K562 (cell line): ENCODE data around the gene KIF3A. TPM values are rescaled to one million over a fixed set of nuclear protein-coding genes. Genes with fewer than 3 reads are reported as not detected.

Source experiments
- BRF2 ChIP-seq: IDR thresholded peaks from 3 replicates; pipeline ENCODE4 v1.6.1; 2011; ENCODE audit warnings: borderline replicate concordance, mild to moderate bottlenecking; ENCODE audit not compliant: insufficient read length, insufficient read depth
- CCNT2 ChIP-seq: IDR thresholded peaks from 2 replicates; pipeline ENCODE4 v1.6.1; 2011; ENCODE audit warnings: borderline replicate concordance, low read depth, mild to moderate bottlenecking, moderate library complexity, mixed read lengths, low read length; ENCODE audit not compliant: insufficient read length; ENCODE audit errors: extremely low read depth
- FOXO4 ChIP-seq: fragments of 450-650 bp; formaldehyde crosslinking; IDR thresholded peaks from 2 replicates; pipeline ENCODE4 v1.4.0; 2020; ENCODE audit warnings: mild to moderate bottlenecking, moderate library complexity
- HNRNPH1 ChIP-seq: fragments of 200-400 bp; formaldehyde crosslinking; optimal IDR thresholded peaks from 2 replicates; pipeline ENCODE3; 2017; ENCODE audit warnings: low read depth, mild to moderate bottlenecking, low read length, moderate library complexity
- HNRNPUL1 ChIP-seq: fragments of 200-400 bp; formaldehyde crosslinking; IDR thresholded peaks from 2 replicates; pipeline ENCODE4 v1.6.1; 2017; ENCODE audit warnings: low read length
- MIER1 ChIP-seq: fragments of 450-650 bp; IDR thresholded peaks from 2 replicates; pipeline ENCODE4 v1.6.1; 2016; ENCODE audit warnings: antibody characterized with exemption, mild to moderate bottlenecking, low read depth
- RBFOX2 ChIP-seq: fragments of 200-400 bp; formaldehyde crosslinking; IDR thresholded peaks from 2 replicates; pipeline ENCODE4 v1.6.1; 2017; ENCODE audit warnings: low read depth, mild to moderate bottlenecking, low read length, moderate library complexity
- SOX6 ChIP-seq: fragments of 450-650 bp; IDR thresholded peaks from 2 replicates; pipeline ENCODE4 v1.6.1; 2014; ENCODE audit warnings: mild to moderate bottlenecking
- TAF15 ChIP-seq: fragments of 200-400 bp; formaldehyde crosslinking; IDR thresholded peaks from 2 replicates; pipeline ENCODE4 v1.6.1; 2017; ENCODE audit warnings: mild to moderate bottlenecking, low read depth, low read length, moderate library complexity
- ZBTB1 ChIP-seq: sonication (generic); formaldehyde crosslinking; IDR thresholded peaks from 2 replicates; pipeline ENCODE4 v1.8.1; 2023; ENCODE audit warnings: missing genetic modification reagents, low read depth, mild to moderate bottlenecking, borderline replicate concordance
- ZBTB7A ChIP-seq: IDR thresholded peaks from 2 replicates; pipeline ENCODE4 v1.6.1; 2011; ENCODE audit warnings: low read depth, mild to moderate bottlenecking, low read length, moderate library complexity, borderline replicate concordance; ENCODE audit not compliant: control insufficient read depth
- ZNF318 ChIP-seq, 2 experiments: fragments of 450-650 bp; IDR thresholded peaks; 2 replicates each; pipeline ENCODE4 v1.6.1; 2016; ENCODE audit warnings: mild to moderate bottlenecking in 2 of 2, borderline replicate concordance in 1 of 2, low read depth in 1 of 2, moderate library complexity in 1 of 2
- polyA plus RNA-seq, 8 experiments: library from polyadenylated mRNA; depleted of rRNA in 4 of 8; stranded (reverse) in 5 of 8; unstranded in 3 of 8; fragments of >200 nt; fragmentation: Nextera tagmentation in 2 of 8; fragmentation: Illumina TruSeq in 1 of 8; extraction: Ambion mirVana in 2 of 8; extraction: Trizol in 1 of 8; gene quantifications; 2 replicates each; pipeline versions ENCODE4 v1.2.1 to v1.2.3, GENCODE V29; 2011 to 2014; ENCODE audit warnings: inconsistent platforms in 1 of 8, missing spikeins in 1 of 8
- total RNA-seq, 7 experiments: library from RNA; depleted of rRNA in 6 of 7; stranded (reverse); fragments of >200 nt in 6 of 7; fragmentation: Illumina TruSeq in 2 of 7; extraction: Trizol in 2 of 7; gene quantifications; 2 replicates each; pipeline versions ENCODE4 v1.2.1 to v1.2.3, GENCODE V29; 2011 to 2021; ENCODE audit warnings: low replicate concordance in 1 of 7
- TF ChIP-seq, protein P1 (sequence below): fragments of 200-800 bp; sonication (Bioruptor generic); IDR thresholded peaks from 2 replicates; pipeline ENCODE4 v1.6.1; 2017; ENCODE audit warnings: missing genetic modification characterization, missing compliant biosample characterization

Gene KIF3A
- total and polyA plus RNA-seq, 9 of the 15 experiments (the other 6 are each of a cell fraction or from before 2014, with no cell fraction given), result 1.5 to 7.8 (median 6.0) TPM

DNA sequence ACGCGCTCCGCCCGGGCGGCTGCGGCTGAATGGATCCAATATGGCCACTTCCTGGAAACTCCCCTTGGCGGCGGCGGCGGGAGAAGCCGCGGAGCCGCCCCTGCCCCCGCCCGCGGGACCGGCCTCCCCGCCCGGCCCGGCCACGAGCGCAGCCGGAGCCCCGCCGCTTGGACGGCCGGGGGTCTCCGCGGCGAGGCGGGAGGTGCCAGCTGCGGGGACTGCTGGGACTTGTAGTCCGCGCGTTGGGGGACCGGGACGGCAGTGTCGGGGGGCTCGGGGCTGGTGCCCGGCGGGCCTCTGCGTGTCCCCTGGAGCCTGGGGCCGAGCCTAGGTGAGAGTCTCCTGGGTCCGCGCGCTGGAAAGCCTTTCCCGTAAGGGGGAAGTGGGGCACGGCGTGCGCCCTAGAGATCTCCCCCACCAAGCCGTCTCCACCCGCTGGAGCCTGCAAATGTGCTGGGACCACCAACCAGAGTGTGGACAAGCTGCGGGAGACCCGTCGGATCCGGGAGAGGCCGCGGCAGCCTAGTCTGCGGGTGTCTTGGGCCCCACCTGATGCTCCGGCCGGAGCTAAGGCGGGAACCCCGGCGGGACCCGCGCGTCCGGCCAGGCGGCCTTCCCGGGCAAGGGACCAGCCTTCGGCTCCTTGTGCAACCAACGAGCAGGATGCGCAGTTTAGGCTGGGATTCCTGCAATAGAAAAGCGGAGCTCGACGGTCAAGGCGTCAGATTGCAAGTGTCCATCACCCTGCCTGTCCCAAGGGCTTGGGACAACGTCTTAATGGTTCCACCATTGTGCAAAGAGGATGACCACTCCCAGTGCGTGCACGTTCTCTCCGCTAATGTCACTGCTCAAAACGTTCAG is 40.1 kb upstream of the KIF3A start, which contains the start of gene SEPTIN8 (continued):
- no peak for TF ChIP-seq HNRNPUL1
- TF ChIP-seq MIER1, result no peak
- TF ChIP-seq ZNF318 (IDR thresholded peaks at IDR 0.05; ENCODE audit: borderline replicate concordance in 1 of 2, low read depth in 1 of 2), result no peak
- TF ChIP-seq BRF2, result no peak
- peak; percentile 11 for TF ChIP-seq CCNT2
- no peak for TF ChIP-seq HNRNPH1
- no peak for TF ChIP-seq FOXO4 (CRISPR knock-in tag)
- peak; percentile 14; the same call in 1 of the 2 replicates for TF ChIP-seq ZBTB1
- TF ChIP-seq, protein P1, sequence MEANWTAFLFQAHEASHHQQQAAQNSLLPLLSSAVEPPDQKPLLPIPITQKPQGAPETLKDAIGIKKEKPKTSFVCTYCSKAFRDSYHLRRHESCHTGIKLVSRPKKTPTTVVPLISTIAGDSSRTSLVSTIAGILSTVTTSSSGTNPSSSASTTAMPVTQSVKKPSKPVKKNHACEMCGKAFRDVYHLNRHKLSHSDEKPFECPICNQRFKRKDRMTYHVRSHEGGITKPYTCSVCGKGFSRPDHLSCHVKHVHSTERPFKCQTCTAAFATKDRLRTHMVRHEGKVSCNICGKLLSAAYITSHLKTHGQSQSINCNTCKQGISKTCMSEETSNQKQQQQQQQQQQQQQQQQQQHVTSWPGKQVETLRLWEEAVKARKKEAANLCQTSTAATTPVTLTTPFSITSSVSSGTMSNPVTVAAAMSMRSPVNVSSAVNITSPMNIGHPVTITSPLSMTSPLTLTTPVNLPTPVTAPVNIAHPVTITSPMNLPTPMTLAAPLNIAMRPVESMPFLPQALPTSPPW (CRISPR knock-in tag), result peak; percentile 57
- peak; percentile 64 for TF ChIP-seq RBFOX2
- no peak for TF ChIP-seq TAF15
- no peak for TF ChIP-seq SOX6
- peak; percentile 92 for TF ChIP-seq ZBTB7A
